Left lung (tissue), 10 donors: ENCODE measurements around the gene SEMA6D. TPM values are rescaled to one million over a fixed set of nuclear protein-coding genes. Genes with fewer than 3 reads are reported as not detected.

Experiments
- ATAC-seq: fragments of 200-7000 bp; cut with Tn5 transposase; one replicate; pipeline ENCODE4 v1.9.1; 2020; ENCODE audit warnings: moderate library complexity
- DNase-seq, 4 donors: peaks; one replicate each; pipeline ENCODE4 v3.0.0-alpha.2; 2013 to 2020
- H3K27ac ChIP-seq, 2 donors: fragments of 200-600 bp; sonication (generic) in 1 of 2; one replicate each; pipeline versions ENCODE4 v1.5.0 to v1.8.0; 2020 to 2021
- H3K27me3 ChIP-seq, 2 donors: fragments of 200-600 bp; sonication (generic) in 1 of 2; one replicate each; pipeline versions ENCODE4 v1.5.0 to v1.8.0; 2020 to 2021
- H3K36me3 ChIP-seq, 2 donors: fragments of 200-600 bp; sonication (generic) in 1 of 2; one replicate each; pipeline versions ENCODE4 v1.5.0 to v1.8.0; 2020 to 2021
- H3K4me1 ChIP-seq, 2 donors: fragments of 200-600 bp; one replicate each; pipeline ENCODE4 v1.8.0; 2021
- H3K4me3 ChIP-seq, 2 donors: fragments of 200-600 bp; sonication (generic) in 1 of 2; one replicate each; pipeline versions ENCODE4 v1.5.0 to v1.8.0; 2020 to 2021; ENCODE audit warnings: mild to moderate bottlenecking in 1 of 2
- H3K9me3 ChIP-seq, 2 donors: fragments of 200-600 bp; sonication (generic) in 1 of 2; one replicate each; pipeline versions ENCODE4 v1.5.0 to v1.8.0; 2020 to 2021
- intact Hi-C, 2 donors: fragments of 100-400 bp; cut with DNase I; formaldehyde crosslinking; loops; one replicate each; pipeline versions ENCODE4 v1.11.2 to v1.14.2; 2022
- polyA plus RNA-seq, 6 donors: library from polyadenylated mRNA; unstranded; fragments of 120-200 nt; gene quantifications; one replicate each; pipeline ENCODE4 v1.2.1, GENCODE V29; 2013; ENCODE audit not compliant: insufficient read length in 6 of 6
- total RNA-seq, 2 donors: library from RNA; stranded (reverse); fragmentation: NEBNext Ultra II Directional; extraction: Animal tissue kit (Norgen Biotek cat#: 25700); gene quantifications; one replicate each; pipeline ENCODE4 v1.2.1, GENCODE V29; 2021
- TF ChIP-seq, protein P1 (sequence below), 2 donors: fragments of 200-600 bp; sonication (generic) in 1 of 2; IDR thresholded peaks; one replicate each; pipeline versions ENCODE4 v1.5.0 to v1.8.0; 2021; ENCODE audit warnings: antibody characterized with exemption in 2 of 2
- donor health status: DM: no; HTN: yes; CAD: no.
- donor health status: DM: no; HTN: no; CAD: no.

The SEMA6D gene
- total and polyA plus RNA-seq, 8 donors: 5.9 to 48.2 (median 39.6) TPM

DNA sequence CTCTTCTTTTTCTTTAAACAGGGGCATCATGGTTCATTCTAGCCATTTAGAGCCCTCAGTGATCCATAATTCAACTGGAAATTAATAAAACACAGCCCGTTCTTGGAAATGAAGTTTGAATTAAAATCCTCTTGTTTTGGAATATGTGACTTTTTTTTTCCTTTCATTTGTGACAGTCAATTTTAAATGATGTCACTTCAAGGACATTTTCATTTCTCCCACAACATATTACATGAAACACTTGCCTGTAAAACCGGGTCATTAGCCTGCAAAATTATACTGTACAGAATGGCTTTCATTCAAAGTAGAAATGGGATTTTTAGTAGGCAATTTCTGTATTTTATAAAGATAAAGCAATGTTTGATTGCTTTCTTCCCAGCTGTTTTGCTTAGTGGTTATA, 789 bp upstream of the SEMA6D start:
- ATAC-seq (no peak), DNase-seq (no peak)
- Histone ChIP-seq H3K27me3 (peaks cover 10 to 77% of the 10 kb centered on the region in 2 donors), H3K27ac (peak overlapping the region in 1 of 2 donors; percentile 45), H3K4me3 (no peak overlapping the region), H3K9me3 (no peaks in the 10 kb centered on the region), H3K4me1 (peaks cover 9 to 10% of the 10 kb centered on the region in 2 donors), H3K36me3 (no peaks in the 10 kb centered on the region)
- TF ChIP-seq, protein P1, sequence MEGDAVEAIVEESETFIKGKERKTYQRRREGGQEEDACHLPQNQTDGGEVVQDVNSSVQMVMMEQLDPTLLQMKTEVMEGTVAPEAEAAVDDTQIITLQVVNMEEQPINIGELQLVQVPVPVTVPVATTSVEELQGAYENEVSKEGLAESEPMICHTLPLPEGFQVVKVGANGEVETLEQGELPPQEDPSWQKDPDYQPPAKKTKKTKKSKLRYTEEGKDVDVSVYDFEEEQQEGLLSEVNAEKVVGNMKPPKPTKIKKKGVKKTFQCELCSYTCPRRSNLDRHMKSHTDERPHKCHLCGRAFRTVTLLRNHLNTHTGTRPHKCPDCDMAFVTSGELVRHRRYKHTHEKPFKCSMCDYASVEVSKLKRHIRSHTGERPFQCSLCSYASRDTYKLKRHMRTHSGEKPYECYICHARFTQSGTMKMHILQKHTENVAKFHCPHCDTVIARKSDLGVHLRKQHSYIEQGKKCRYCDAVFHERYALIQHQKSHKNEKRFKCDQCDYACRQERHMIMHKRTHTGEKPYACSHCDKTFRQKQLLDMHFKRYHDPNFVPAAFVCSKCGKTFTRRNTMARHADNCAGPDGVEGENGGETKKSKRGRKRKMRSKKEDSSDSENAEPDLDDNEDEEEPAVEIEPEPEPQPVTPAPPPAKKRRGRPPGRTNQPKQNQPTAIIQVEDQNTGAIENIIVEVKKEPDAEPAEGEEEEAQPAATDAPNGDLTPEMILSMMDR (IDR thresholded peaks at IDR 0.05): no peak
- intact Hi-C loops: no loop called here

DNA sequence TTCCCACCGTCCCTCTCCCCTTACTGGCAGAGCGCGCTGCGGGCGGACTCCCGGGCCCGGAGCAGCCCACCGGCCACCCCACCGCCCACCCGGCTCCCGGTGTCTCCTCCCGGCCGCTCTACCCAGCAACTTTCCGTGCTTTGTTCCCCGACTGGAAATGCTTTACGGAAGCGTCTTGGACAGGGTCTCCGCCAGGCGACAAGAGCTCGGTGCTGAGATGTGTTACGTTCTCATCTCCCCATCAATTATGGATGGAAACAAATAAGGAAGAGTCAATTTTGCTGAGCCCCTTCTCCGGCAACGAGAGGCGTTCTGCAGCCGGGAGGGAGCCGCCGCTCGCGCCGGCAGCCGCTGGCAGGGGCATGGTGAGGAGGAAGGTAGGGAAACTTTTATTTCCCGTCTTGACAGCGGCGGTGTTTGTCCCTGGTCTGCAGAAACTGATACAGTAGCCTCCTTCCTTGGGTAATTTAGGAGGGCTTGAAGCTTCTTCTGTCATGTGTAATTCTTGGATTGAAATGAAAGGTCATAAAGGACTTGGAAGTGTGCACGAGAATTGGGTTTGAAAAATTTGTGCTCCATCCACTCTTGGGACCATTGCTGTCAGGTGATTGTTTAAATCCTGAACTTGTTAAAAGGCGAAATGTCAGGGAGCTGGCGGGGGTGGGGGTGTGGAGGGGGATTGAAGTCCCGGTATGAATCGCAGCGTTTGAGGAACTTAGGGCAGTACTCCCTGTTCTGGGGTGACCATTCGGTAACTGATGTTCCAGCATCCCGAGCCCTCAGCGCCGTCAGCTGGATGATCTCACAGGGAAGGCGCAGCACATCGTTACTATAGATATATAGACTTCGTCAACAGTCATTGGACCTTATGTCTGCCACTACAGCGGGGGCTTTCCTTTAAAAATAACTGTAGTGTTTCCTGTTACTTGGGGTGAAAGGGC, 1.5 kb downstream of the SEMA6D start:
- H3K27ac ChIP-seq: peak overlapping the region; percentile 67 to 69
- peaks cover 9 to 10% of the 10 kb centered on the region in 2 donors for H3K4me1 ChIP-seq
- peak overlapping the region; percentile 54 to 56 for H3K4me3 ChIP-seq
- no peaks in the 10 kb centered on the region for H3K36me3 ChIP-seq
- TF ChIP-seq, protein P1 (IDR thresholded peaks at IDR 0.05): no peak
- H3K27me3 ChIP-seq: peaks cover 10 to 76% of the 10 kb centered on the region in 2 donors
- no peaks in the 10 kb centered on the region for H3K9me3 ChIP-seq
- ATAC-seq (peak; percentile 9), DNase-seq (peak in 3 of 4 donors; percentile 56 to 84 (median 69))
- intact Hi-C loops: no loop called here

GRCh38 chr15:47719730-47720129, 2.4 kb downstream of the SEMA6D start:
- H3K27ac ChIP-seq: no peak overlapping the region
- H3K36me3 ChIP-seq: no peaks in the 10 kb centered on the region
- H3K4me3 ChIP-seq: peak overlapping the region in 1 of 2 donors; percentile 54

GRCh38 chr15:47720555-47720954, 3.2 kb downstream of the SEMA6D start:
- intact Hi-C loops: no loop called here
- no peaks in the 10 kb centered on the region for H3K9me3 ChIP-seq
- TF ChIP-seq, protein P1 (IDR thresholded peaks at IDR 0.05): no peak
- H3K4me1 ChIP-seq: peaks cover 9 to 10% of the 10 kb centered on the region in 2 donors
- H3K27me3 ChIP-seq: peaks cover 10 to 58% of the 10 kb centered on the region in 2 donors
- no peak overlapping the region for H3K4me3 ChIP-seq
- DNase-seq (no peak), ATAC-seq (no peak)
- H3K27ac ChIP-seq: no peak overlapping the region
- H3K36me3 ChIP-seq: no peaks in the 10 kb centered on the region

More at GRCh38 chr15:47719730-47720129, 2.4 kb downstream of the SEMA6D start:
- DNase-seq (no peak), ATAC-seq (no peak)
- TF ChIP-seq, protein P1 (IDR thresholded peaks at IDR 0.05): no peak
- intact Hi-C loops: no loop called here
- Histone ChIP-seq H3K9me3 (no peaks in the 10 kb centered on the region), H3K4me1 (peaks cover 9 to 10% of the 10 kb centered on the region in 2 donors), H3K27me3 (peaks cover 10 to 66% of the 10 kb centered on the region in 2 donors)

DNA sequence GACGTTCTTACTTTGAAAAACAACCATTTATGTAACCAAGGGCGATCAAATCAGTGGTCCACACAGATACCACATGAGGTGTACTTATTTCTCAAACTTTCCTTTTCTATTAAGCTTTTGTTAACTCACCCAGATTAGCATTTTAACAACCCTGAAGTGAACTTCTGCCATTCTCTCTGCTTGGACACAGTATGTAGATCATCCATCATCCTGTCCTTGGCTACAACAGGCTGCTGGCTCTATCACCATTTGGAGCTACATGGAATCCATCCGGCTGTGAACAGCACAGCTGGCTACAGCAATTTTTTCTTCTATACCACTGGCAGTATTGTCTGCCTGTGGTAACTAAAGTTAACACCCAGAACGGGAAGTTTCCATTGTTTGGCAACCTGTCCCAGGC, 4.4 kb downstream of the SEMA6D start:
- Histone ChIP-seq H3K4me1 (peaks cover 3 to 9% of the 10 kb centered on the region in 2 donors), H3K27me3 (peaks cover 10 to 47% of the 10 kb centered on the region in 2 donors), H3K27ac (no peak overlapping the region), H3K9me3 (no peaks in the 10 kb centered on the region), H3K4me3 (no peak overlapping the region), H3K36me3 (no peaks in the 10 kb centered on the region)
- no peak for ATAC-seq
- intact Hi-C loops: no loop called here
- TF ChIP-seq, protein P1 (IDR thresholded peaks at IDR 0.05): no peak
- no peak for DNase-seq
